HG03025 (cell line): Measurements from ENCODE around the gene SLC35D3.
"Not testable (repeated sequence)": the region's sequence is repeated elsewhere in the genome, so short reads cannot be mapped to it uniquely, and the experiment has no call there.

Experiments used
- ATAC-seq: cut with Tn5 transposase; IDR thresholded peaks from one replicate; pipeline ENCODE4 v1.9.1; 2021; ENCODE audit warnings: mild to moderate bottlenecking, moderate library complexity; ENCODE audit not compliant: unreplicated experiment, low FRiP score

Gene SLC35D3

DNA sequence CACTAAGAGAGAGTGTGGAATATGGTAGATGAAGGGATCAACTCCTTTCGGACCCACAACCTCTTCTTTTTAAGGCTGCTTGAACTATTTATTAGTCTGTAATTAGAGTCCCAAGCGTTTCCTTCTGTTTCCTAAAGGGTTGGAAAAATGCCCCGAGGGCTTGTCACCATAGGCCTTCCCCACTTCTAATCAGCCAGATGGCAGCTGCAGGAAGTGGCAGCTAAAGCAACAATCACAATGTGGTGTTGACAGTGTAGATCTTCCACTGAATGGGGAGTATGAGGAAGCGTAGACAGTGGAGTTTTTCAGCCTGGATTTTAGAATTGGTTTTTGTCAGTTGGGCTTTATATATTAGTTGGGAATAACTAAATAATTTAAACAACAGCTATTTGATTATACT is 40.6 kb downstream of the SLC35D3 start:
- ATAC-seq, result no peak

DNA sequence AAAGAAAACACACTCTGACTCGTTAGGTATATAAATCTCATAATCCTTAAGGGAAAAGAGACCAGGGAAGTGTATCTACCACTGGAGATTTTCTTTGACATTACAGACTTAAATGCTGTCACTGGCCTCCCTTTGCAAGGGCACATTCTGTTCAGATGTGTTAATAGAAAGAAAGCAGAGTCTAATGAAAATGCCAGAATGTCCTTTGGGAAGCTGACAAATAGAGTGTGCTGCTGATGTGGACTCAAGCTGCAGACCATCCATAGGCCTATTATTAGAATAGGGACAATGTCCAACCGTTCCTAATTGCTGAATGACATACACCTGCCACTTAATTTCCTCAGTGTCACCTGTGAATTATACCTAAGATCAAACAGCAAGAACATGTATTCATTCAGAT is 41.2 kb downstream of the SLC35D3 start:
- no peak for ATAC-seq

DNA sequence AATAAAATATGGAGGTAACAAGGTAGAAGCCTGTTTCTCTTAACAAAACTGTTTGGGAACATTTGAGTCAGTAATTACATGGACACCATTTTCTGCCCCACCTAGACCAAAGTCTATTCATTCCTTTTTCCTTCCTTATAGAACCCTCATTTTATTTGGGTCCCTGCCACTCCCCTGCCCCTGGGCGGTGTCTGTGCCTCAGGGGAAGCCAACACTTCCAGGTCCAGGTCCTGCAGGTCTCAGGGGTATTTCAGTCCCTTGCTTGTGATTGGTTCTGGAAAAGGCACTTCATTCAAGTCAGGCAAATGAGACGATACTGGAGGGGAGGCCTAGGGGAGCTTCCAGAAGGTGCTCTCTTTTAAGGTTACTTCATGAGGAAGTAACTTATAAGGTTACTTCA is 42.3 kb downstream of the SLC35D3 start:
- ATAC-seq, result no peak

DNA sequence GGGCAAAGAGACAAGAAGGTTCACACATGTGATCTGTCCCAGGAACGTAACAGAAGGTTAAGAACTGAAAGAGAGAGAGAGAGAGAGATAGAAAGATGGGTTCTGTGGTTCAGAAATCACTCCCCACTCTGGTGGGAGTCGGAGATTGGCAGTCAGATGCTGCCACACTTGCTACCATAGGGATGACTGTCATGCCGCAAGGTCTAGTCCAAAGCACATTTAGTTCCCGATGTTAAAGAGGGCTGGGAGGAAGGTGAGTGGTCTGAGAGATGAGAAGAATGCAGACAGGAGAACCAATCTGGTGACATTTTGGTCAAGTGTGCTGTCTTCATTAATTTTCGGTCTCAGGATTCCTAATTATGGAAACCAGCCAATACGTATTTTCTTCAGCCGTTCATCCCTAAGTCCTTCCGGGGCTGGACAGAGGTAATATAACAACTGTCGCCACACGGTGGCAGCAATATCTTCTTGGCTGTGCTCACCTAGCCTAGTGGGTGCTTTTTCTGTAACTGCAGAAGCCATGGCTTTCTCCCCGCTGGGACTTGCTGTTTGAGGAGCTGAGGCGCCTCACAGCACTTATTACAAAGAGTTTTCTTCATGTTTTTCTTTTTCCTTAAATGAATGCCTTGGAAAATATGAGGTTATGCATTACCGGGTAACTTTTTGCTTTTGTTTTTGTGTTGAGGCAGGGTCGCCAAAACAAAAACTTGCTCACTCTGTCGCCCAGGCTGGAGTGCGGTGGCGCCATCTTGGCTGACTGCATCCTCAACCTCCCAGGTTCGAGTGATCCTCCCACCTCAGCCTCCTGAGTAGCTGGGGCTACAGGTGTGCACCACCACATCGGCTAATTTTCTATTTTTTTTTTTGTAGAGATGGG is 46.0 kb downstream of the SLC35D3 start:
- ATAC-seq, result peak; percentile 85

DNA sequence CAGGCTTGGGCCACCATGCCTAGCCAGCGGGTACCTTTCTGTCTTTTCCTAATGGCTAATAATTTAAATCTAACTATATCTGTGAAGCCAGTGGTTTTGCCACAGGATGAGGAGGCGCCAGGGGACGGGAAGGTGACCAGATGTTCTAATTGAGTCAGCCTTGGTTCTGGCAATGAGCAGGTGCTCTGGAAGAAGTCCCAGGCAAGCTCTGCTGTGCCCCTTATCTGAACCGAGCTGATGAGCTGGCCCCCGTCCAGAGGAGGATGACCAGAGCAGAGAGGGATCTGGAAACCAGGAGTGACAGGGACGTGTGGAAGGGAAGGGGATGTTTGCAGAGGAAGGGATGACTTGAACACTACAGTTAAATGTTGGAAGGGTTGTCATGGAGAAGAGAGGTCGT is 46.7 kb downstream of the SLC35D3 start:
- no peak for ATAC-seq

DNA sequence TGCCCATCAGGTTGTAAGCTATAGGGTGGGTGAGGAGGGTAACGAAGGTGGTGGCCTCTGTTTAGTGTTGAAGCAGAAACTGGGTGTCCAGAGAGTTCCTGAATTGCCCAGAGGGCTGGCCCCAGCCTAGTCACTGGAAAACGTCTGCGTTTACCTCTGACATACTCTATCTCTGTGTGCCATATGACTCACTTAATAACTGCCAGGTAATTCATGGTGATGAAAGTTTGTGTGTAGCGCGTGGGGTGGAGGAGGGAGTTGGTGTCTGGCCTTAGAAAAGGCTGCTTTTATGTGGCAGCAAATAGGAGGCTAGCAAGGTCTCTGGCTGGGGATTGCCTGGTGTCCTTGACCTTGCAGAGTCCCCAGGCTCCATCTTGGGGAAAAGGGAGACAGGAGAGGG is 47.3 kb downstream of the SLC35D3 start:
- ATAC-seq, result no peak

DNA sequence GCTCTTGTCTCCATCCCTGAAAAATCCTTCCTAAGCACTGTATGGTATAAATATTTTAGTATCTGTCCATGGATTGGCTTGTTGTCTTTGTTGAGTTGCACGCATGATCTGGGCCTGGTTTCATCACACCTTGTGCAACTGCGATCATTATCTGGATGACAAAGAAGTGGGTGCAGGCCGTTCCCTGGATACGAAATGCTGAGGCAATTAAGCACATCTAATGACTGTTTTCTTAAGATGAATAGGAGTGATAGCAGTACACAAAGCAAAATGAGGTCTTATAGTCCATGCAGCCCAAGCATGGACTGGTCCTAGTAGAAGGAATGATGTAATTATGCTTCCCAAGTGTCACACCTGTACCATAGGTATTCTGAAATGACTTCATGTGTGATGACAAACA is 47.8 kb downstream of the SLC35D3 start:
- no peak for ATAC-seq

DNA sequence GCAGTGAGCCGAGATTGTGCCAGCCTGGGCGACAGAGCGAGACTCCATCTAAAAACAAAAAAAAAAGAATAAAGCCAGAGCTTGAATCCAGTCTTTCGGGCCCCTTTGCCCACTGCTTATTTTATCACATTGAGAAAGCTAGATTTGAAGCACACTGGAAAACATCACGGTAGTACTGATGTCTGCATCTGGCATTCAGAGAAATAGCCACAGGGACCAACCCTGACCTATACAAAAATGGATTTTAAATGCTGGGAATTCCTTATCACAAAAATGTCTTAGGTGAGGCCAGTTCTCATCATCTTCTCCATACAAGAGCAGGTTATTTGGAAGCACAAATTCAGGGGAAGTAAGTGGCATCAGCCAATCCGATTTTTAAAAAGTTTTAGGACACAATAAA is 49.5 kb downstream of the SLC35D3 start:
- no peak for ATAC-seq

DNA sequence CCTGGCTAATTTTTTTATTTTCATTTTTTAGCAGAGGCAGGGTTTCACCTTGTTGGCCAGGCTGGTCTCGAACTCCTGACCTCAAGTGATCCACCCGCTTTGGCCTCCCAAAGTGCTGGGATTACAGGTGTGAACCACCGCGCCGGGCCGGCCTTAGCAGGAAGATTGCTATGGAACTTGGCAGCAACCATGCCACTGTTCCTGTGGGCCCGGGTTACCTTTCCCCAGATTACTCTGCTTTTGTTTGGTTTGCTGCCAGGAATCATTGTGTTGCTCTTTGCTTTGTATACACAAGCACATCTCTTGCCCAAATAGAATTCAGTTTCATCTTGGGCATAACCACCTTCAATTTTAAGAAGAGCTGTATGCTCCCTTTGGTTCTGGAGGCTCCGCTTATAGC is 51.7 kb downstream of the SLC35D3 start:
- not testable (repeated sequence) for ATAC-seq
